GM18511 (cell line): Measurements from ENCODE around the gene TAX1BP3.

ENCODE experiments used
- ATAC-seq: cut with Tn5 transposase; IDR thresholded peaks from one replicate; pipeline ENCODE4 v1.9.1; 2021; ENCODE audit warnings: mild to moderate bottlenecking, moderate library complexity; ENCODE audit not compliant: unreplicated experiment

The TAX1BP3 gene

GRCh38 chr17:3659541-3660111 lies 8.8 kb downstream of the TAX1BP3 start:
- ATAC-seq: no peak

DNA sequence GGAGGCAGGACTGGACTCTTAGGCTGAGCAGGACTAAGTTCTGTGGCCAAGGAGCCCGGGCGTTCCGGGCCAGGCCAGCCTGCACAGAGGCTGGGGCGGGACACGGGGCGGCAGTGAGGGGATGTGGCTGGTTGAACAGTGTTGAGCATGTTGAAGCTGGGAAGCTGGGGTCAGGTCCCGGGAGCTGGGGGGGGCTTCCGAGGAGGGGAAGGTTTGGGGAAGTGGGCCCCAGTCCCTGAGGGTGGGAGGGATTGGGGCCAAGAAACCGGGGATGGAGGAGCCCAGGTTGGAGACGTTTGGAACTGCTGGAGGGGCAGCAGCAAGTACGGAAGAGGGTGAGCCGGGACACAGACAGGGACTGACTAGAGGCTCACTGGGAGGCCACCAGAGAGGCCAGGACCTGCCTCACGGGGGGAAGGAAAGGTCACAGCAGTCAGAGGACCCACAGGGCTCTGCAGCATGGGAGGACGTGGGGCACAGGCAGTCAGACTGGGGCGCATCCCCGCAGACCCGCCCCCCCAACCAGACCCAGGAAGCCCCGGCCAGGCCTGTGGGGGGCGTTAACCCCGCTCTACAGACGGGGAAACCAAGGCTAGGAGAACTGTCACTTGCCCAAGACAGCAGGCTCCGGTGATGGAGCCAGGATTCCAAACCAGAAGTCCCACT lies 9.5 kb downstream of the TAX1BP3 start:
- ATAC-seq: no peak

DNA sequence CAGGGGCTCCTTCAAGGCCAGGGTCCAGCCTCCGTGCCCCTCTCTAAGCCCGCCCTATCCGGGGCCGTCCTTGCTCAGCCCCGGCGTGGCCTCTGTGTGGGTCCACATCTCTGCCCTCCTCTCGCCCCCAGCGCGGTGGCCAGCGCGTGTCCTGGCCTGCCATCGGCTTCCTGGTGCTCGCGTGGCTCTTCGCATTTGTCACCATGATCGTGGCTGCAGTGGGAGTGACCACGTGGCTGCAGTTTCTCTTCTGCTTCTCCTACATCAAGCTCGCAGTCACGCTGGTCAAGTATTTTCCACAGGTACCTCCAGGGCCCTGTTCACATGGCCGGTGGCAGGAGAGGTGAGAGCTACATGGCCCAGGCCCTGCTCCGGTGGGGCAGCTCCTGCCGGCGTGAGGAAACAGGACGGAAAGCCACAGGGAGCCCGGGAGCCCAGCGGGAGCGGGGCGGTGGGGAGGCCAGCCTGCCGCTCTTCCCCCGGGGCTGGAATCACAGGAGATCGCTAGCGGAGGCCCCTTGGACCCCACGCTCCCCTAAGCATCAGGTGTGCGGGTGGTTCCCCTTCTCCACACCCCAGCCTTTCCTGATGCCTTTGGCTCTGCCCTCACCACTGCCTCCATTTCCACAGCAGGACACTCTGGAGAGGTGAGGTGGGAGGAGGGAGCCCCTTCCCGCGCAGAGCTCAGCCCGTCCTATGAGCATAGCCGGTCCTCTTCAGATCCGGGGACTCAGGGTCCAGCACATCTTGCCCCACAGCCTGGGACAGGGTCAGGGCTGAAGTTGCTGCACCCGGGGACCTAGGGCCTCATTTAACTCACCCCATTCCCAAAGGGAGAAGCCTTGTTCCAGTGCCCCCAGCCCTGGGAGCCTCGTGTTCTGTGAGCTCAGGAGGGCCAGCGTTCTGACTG lies 10.2 kb downstream of the TAX1BP3 start:
- no peak for ATAC-seq

GRCh38 chr17:3657588-3657869 lies 10.8 kb downstream of the TAX1BP3 start:
- ATAC-seq: no peak

DNA sequence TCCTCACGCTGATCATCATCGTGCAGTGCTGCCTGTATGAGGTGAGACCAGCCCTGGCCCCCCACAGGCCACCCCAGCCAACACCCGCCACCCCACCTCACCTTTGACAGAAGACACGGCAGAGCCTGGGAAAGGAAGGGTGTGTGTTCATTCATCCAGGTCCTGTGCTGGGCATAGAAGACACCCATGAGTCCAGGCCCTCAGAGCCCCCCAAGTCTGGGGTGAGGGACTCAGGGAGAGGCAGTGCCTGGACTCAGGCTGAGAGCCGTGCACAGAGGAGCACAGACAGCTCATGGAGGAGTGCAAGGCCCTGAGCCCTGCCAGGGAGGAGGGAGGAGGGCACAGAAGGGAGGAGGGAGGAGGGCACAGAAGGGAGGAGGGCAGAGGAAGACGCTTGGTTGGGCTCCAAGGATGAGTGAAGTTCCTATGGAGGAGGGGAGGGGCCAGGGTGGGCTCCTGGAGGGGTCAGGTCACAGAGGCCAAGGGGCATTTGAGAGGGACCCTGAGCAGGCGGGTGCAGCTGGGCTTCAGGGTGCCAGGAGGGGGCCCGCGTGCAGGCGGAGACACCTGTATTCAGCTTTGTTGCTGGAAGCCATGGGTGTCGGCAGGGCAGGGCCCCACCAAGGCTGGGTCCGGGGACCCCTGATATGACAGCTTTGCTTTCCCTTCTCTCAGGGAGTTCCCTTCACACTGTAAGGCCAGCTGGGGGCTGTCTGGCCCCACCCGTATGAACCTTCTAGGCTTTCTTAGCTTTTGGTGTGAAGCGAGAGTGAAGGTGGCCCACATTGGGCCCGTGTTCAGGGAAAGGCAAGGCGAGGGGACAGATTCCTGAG lies 11.4 kb downstream of the TAX1BP3 start:
- ATAC-seq: no peak

- no peak for ATAC-seq
Measured at GRCh38 chr17:3656353-3656752, 12.0 kb downstream of the TAX1BP3 start.

- ATAC-seq: no peak
Measured at GRCh38 chr17:3655766-3656165, 12.6 kb downstream of the TAX1BP3 start.

DNA sequence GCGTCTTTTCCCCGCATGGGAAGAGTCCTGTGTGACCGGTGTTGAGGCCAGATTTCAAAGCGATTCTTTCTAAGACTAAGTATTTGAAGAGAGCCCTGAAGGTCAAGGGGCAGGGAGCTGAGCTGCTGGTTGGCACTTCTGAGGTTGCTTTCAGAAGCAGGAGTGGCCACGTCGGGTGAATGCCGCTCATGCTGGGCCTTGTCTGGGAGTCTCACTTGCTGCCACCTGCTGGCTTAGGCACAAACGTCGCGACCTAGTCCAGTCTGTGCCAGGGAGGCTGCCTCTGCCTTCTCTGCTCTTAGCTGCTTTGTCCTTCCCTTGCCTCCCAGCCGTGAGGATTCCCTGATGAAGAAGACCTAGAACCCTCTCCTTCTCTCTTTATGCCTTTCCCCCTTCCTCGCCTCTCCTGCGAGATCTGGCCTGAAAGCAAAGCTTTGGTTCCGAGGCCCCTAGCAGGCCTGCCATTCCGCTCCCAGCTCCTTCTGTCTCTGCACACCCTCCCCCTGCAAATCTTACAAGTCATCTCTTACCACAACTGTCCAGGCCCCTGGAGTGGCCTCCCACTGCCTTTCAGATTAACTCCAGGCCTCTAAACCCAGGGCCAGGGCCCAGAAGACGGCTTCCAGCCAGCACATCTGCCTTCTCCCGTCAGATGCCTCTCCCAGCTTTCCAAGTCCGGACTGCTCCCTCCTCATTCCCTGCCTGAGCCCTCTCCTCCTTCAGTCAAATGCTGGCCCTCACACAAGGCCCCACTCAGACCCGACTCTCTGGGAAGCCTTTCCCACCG lies 20.4 kb downstream of the TAX1BP3 start:
- ATAC-seq: no peak

DNA sequence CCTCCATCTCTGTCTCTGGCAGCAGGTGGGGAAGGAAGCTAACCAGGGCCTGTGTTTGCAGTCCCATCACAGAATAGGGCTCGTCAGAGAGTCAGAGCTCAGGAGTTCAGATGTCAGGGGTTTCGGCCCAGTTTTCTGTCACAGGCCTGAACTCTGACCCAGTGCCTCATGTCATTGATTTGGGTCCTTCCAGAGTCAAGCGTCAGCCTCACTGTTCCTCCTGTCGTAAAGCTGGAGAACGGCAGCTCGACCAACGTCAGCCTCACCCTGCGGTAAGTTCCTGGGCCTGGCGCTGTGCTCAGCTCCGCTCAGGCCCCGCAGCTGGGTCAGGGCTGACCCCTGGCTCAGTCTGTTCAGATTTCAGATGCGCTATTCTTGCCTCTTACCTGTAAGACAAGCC lies 21.1 kb downstream of the TAX1BP3 start:
- no peak for ATAC-seq

- ATAC-seq: no peak
Measured at GRCh38 chr17:3645310-3645709, 23.1 kb downstream of the TAX1BP3 start.

- ATAC-seq: no peak
Measured at GRCh38 chr17:3643889-3644349, 24.5 kb downstream of the TAX1BP3 start.

DNA sequence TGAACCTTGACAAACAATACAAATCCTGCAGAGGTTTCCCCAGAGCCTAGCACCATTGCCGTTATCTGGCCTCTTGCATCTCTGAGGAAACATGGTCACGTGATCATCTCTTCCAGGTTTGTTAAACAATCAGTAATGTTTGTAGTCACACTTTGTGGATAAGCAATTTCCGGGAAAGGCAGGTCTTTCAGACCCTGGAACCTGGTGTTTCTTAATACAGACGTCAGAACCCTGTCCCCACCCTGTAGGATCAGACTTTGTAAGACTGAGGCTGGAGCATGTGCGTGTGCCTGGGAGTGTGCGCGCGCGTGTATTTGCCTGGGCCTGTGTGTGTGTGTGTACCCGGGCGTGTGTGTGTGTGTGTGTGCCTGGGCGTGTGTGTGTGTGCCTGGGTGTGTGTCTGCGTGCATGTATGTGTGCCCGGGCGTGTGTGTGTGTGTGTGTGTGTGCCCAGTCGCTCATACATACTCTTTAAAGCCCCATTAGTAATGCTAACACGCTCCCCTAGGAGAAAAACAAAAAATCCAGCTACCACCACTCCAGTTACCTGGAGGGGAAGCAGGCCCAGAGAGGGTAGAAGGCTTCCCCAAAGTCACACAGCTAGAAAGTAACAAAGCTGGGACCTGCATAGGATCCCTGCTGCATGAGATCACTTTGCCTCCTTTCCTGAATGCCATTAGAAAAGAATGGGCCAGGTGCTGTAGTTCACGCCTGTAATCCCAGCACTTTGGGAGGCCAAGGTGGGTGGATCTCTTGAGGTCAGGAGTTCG lies 26.5 kb downstream of the TAX1BP3 start:
- no peak for ATAC-seq

DNA sequence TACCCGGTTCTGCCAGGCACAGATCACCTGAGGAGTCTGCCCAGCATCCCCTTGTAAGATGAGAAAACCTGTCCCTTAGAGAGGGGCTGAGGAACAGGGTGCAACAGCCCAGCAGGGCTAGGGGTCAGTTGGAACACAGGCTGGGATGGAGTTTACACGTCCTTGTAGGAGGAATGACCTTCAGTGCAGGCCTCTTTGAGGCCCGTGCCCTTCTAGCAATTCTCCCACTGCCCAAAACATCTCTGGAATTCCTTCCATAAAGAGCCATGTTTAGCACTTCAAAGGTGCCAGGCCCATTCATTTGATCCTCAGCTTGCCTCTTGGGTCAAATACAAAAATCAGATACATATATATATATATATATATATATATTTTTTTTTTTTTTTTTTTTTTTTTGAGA lies 27.4 kb downstream of the TAX1BP3 start:
- ATAC-seq: no peak

GRCh38 chr17:3639981-3640596 lies 28.3 kb downstream of the TAX1BP3 start:
- no peak for ATAC-seq

GRCh38 chr17:3636908-3637373 lies 31.4 kb downstream of the TAX1BP3 start:
- ATAC-seq: no peak

- ATAC-seq: peak; percentile 96
Measured at GRCh38 chr17:3636154-3636907, 32.0 kb downstream of the TAX1BP3 start, which contains the start of the genes CTNS and SHPK. TSS of gene CTNS (plus strand) at chr17:3636760. CDS start at chr17:3640207, 3,447 bp downstream. TSS of gene SHPK (minus strand) at chr17:3636250. CDS start at chr17:3636219, 31 bp downstream.

- no peak for ATAC-seq
Measured at GRCh38 chr17:3635474-3636153, 32.8 kb downstream of the TAX1BP3 start.

DNA sequence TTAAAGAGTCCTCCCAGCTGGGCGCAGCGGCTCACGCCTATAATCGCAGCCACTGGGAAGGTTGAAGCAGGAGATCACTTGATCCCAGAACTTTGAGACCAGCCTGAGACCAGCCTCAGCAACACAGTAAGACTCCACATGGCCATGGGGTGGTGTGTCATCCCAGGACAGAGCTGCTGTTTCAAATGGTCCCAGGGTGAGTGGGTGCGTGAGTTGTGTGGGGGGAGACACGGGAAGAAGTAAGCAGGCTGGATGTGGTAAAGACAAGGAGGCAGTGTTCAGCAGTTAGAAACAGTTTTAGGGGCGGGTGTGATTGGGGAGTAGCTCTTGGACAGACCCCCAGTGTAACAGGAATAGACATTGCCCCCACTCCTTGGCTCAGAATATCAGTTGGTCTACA lies 36.1 kb downstream of the TAX1BP3 start:
- ATAC-seq: no peak
